Mesangial cell (primary cell): ENCODE results near the gene DEFB113. TPM values are rescaled to one million over a fixed set of nuclear protein-coding genes. Genes with fewer than 3 reads are reported as not detected.

Source experiments
- total RNA-seq: library from RNA; depleted of rRNA; stranded (reverse); fragments of >200 nt; gene quantifications from 2 replicates; pipeline ENCODE4 v1.2.3, GENCODE V29; 2015

Gene DEFB113
- not detected in 2 replicates for total RNA-seq

GRCh38 chr6:49969605-49970004, at the start of gene DEFB113:
Gene DEFB113 (minus strand): TSS chr6:49969625. CDS start chr6:49969625, 0 bp downstream.

GRCh38 chr6:49964064-49964463, 5.4 kb downstream of the DEFB113 start, which contains the start of gene DEFB114:
Gene DEFB114 (minus strand): TSS chr6:49964164. CDS start chr6:49964105, 59 bp downstream.

Other genes with a start within 250 kb of the DEFB113 start
- not detected in 2 replicates for gene CRISP3, start 225.2 kb downstream of the DEFB113 start, total RNA-seq
- not detected in 2 replicates for gene PGK2, start 182.3 kb downstream of the DEFB113 start, total RNA-seq
- not detected in 2 replicates for gene CRISP1, start 103.1 kb downstream of the DEFB113 start, total RNA-seq
- gene DEFB114, start 5.5 kb downstream of the DEFB113 start, total RNA-seq: not detected in 2 replicates
- not detected in 2 replicates for gene DEFB110, start 52.4 kb upstream of the DEFB113 start, total RNA-seq
- gene DEFB112, start 80.3 kb upstream of the DEFB113 start, total RNA-seq: not detected in 2 replicates